ENCODE results near the gene WWP2. TPM values are rescaled to one million over a fixed set of nuclear protein-coding genes. Genes with fewer than 3 reads are reported as not detected.

The WWP2 gene
- total RNA-seq, 3 donors from 2014 or later (not counting 1 experiment from before 2014, with no cell fraction given) = 72.8 to 95.6 (median 81.6) TPM

DNA sequence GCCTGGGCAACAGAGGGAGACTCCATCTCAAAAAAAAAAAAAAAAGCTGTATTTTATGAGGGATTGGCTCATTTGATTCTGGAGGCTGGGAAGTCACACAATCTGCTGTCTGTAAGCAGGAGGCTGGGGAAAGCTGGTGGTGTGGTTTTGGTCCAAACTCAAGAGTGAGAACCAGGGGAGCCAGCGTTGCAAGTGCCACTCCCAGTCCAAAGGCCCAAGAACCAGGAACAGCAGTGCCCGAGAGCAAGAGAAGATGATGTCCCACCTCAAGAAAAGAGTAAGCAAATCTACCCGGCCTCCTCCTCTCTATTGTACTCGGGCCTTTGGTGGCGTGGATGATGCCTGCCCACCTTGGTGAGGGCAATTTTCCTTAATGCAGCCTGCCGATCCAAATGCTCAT is 30.0 kb upstream of the WWP2 start:
- intact Hi-C loops (cut with micrococcal nuclease) = no loop called here
- Histone ChIP-seq H3K27ac (ENCODE audit: low read length) (no peak overlapping the region), H3K4me3 (ENCODE audit: low read length) (no peak overlapping the region), H3K27me3 (ENCODE audit: control insufficient read depth, insufficient read depth, low read length) (no peaks in the 10 kb centered on the region), H3K36me3 (ENCODE audit: control insufficient read depth, insufficient read depth, low read length) (no peaks in the 10 kb centered on the region), H3K4me1 (ENCODE audit: control insufficient read depth, insufficient read depth, low read length) (peaks cover 6% of the 10 kb centered on the region), H3K9me3 (ENCODE audit: control insufficient read depth, insufficient read depth, low read length) (no peaks in the 10 kb centered on the region)
- TF ChIP-seq, protein P1, sequence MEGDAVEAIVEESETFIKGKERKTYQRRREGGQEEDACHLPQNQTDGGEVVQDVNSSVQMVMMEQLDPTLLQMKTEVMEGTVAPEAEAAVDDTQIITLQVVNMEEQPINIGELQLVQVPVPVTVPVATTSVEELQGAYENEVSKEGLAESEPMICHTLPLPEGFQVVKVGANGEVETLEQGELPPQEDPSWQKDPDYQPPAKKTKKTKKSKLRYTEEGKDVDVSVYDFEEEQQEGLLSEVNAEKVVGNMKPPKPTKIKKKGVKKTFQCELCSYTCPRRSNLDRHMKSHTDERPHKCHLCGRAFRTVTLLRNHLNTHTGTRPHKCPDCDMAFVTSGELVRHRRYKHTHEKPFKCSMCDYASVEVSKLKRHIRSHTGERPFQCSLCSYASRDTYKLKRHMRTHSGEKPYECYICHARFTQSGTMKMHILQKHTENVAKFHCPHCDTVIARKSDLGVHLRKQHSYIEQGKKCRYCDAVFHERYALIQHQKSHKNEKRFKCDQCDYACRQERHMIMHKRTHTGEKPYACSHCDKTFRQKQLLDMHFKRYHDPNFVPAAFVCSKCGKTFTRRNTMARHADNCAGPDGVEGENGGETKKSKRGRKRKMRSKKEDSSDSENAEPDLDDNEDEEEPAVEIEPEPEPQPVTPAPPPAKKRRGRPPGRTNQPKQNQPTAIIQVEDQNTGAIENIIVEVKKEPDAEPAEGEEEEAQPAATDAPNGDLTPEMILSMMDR (IDR thresholded peaks at IDR 0.05) = no peak
- H3K27me3 Mint-ChIP-seq (ENCODE audit: low read depth in 2 of 2) = no peaks in the 10 kb centered on the region
- no peak overlapping the region for H3K27ac Mint-ChIP-seq
- ATAC-seq = no peak
- DNase-seq = no peak
- H3K9me3 Mint-ChIP-seq = no peaks in the 10 kb centered on the region
- 93% methylated on average over 6 of the region's 6 CpGs for WGBS (ENCODE audit: insufficient coverage)
- no peaks in the 10 kb centered on the region for H3K36me3 Mint-ChIP-seq
- no peak overlapping the region for H3K4me3 Mint-ChIP-seq
- H3K4me1 Mint-ChIP-seq = peaks cover 2 to 3% of the 10 kb centered on the region in 2 donors

DNA sequence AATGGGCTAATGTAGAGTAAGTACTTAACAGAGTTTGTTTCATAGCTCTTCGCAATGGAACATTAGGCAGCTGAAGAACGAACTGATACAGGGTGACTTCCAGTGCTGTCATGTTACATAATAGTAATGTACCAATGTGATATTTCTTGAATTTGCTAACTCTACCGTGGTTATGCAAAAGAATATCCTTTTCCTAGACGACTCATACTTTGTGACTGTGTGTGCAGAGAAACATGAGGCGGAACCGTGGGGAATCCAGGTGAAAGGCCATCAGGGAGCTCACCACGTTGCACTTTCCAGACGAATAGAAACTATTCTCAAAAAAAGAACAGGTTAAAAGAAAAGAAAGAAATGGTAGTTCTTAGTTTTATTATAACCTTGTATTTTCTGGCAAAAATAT is 20.6 kb upstream of the WWP2 start:
- no peak overlapping the region for H3K27ac Mint-ChIP-seq
- H3K36me3 Mint-ChIP-seq = peaks cover 9% of the 10 kb centered on the region
- H3K4me1 ChIP-seq (ENCODE audit: control insufficient read depth, insufficient read depth, low read length) = no peaks in the 10 kb centered on the region
- ATAC-seq = no peak
- no peak for DNase-seq
- no peak overlapping the region for H3K4me3 ChIP-seq (ENCODE audit: low read length)
- no peaks in the 10 kb centered on the region for H3K9me3 ChIP-seq (ENCODE audit: control insufficient read depth, insufficient read depth, low read length)
- intact Hi-C loops (cut with micrococcal nuclease) = no loop called here
- no peak overlapping the region for H3K27ac ChIP-seq (ENCODE audit: low read length)
- 84% methylated on average over 8 of the region's 8 CpGs for WGBS (ENCODE audit: insufficient coverage)
- no peaks in the 10 kb centered on the region for H3K9me3 Mint-ChIP-seq
- H3K27me3 Mint-ChIP-seq (ENCODE audit: low read depth in 2 of 2) = no peaks in the 10 kb centered on the region
- TF ChIP-seq, protein P1 (IDR thresholded peaks at IDR 0.05) = no peak
- H3K4me1 Mint-ChIP-seq = peaks cover 0 to 5% of the 10 kb centered on the region in 2 donors
- H3K4me3 Mint-ChIP-seq = no peak overlapping the region
- H3K36me3 ChIP-seq (ENCODE audit: control insufficient read depth, insufficient read depth, low read length) = peaks cover 55% of the 10 kb centered on the region
- no peaks in the 10 kb centered on the region for H3K27me3 ChIP-seq (ENCODE audit: control insufficient read depth, insufficient read depth, low read length)

DNA sequence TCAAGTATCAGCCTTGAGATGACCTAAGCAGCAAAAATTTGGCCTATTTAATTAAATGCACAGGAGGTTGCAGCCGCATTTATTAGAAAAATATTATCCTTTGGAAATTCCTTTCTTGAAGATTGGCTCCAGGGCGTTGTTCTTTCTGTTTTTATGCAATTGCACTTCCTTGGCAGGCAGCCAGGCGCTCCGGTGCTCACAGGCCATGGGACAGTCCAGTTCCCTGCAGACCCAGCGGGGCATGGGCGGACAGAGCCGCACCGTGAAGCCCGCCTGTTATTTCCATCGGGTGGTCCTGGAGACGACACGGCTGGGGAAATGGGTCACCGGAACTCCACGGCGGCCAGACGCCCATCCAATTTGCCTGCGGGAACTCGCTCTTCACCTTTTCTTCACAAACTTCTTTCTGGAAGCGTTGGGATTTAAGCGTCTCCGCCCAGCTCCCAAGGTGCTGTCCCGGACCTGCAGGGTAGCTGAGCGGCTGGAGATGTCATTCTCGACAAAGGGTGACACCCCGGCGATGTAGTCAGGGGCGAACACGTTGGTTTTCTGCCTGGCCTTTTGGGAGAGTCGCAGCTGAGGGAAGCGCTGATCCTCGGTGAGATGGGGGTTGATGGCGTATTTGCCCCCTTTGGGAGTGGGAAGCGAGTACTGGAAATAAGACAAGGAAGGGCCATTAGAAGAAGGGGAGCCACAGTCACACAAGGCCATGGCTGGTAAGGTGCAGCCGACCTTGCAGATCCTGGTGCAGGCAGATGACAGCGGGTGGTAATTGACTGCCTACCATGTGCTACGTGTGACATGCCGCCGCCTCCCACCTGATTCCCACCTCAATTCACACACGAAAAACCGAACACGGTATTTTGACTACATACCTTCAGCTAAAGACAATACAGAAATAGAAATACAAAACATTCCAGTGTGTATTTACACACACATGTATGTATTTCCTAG is 19.9 kb upstream of the WWP2 start:
- WGBS (ENCODE audit: insufficient coverage) = 96% methylated on average over 41 of the region's 41 CpGs
- Mint-ChIP-seq H3K4me3 (no peak overlapping the region), H3K4me1 (peaks cover 0 to 6% of the 10 kb centered on the region in 2 donors), H3K27me3 (ENCODE audit: low read depth in 2 of 2) (no peaks in the 10 kb centered on the region), H3K9me3 (no peaks in the 10 kb centered on the region), H3K36me3 (peaks cover 9% of the 10 kb centered on the region), H3K27ac (no peak overlapping the region)
- H3K27ac ChIP-seq (ENCODE audit: low read length) = no peak overlapping the region
- H3K27me3 ChIP-seq (ENCODE audit: control insufficient read depth, insufficient read depth, low read length) = no peaks in the 10 kb centered on the region
- H3K4me1 ChIP-seq (ENCODE audit: control insufficient read depth, insufficient read depth, low read length) = no peaks in the 10 kb centered on the region
- no peak overlapping the region for H3K4me3 ChIP-seq (ENCODE audit: low read length)
- H3K36me3 ChIP-seq (ENCODE audit: control insufficient read depth, insufficient read depth, low read length) = peaks cover 61% of the 10 kb centered on the region
- intact Hi-C loops (cut with micrococcal nuclease) = no loop called here
- TF ChIP-seq, protein P1 (IDR thresholded peaks at IDR 0.05) = no peak
- ATAC-seq (no peak), DNase-seq (no peak)
- H3K9me3 ChIP-seq (ENCODE audit: control insufficient read depth, insufficient read depth, low read length) = no peaks in the 10 kb centered on the region
